HepG2 (cell line): ENCODE data around the gene SEMA3B. TPM values are rescaled to one million over a fixed set of nuclear protein-coding genes. Genes with fewer than 3 reads are reported as not detected.

Experiments
- CREB1 ChIP-seq, 2 experiments: fragments of 450-650 bp in 1 of 2; IDR thresholded peaks; 2 replicates each; pipeline ENCODE4 v1.6.1; 2016 to 2017; ENCODE audit warnings: control low read depth in 1 of 2, mild to moderate bottlenecking in 1 of 2, missing compliant biosample characterization in 1 of 2, missing genetic modification characterization in 1 of 2
- FLYWCH1 ChIP-seq: sonication (generic); formaldehyde crosslinking; IDR thresholded peaks from 2 replicates; pipeline ENCODE4 v1.8.1; 2023; ENCODE audit warnings: mild to moderate bottlenecking, missing genetic modification reagents
- MAZ ChIP-seq, 2 experiments: sonication (generic) in 1 of 2; formaldehyde crosslinking in 1 of 2; IDR thresholded peaks; 2 replicates each; pipeline versions ENCODE4 v1.5.0 to v1.6.1; 2012 to 2020; ENCODE audit warnings: low read depth in 2 of 2, mild to moderate bottlenecking in 2 of 2, borderline replicate concordance in 1 of 2, improper control_type of control experiment in 1 of 2, low read length in 1 of 2, missing genetic modification reagents in 1 of 2, moderate library complexity in 1 of 2
- NBN ChIP-seq: fragments of 450-650 bp; conservative IDR thresholded peaks from 2 replicates; pipeline ENCODE4 v1.6.1; 2017
- NFE2 ChIP-seq: sonication (generic); formaldehyde crosslinking; IDR thresholded peaks from 2 replicates; pipeline ENCODE4 v1.4.0; 2020; ENCODE audit warnings: missing genetic modification reagents
- PAX8 ChIP-seq: sonication (generic); formaldehyde crosslinking; IDR thresholded peaks from 2 replicates; pipeline ENCODE4 v1.8.0; 2022; ENCODE audit warnings: mild to moderate bottlenecking, missing genetic modification reagents, borderline replicate concordance
- TMF1 ChIP-seq: sonication (generic); formaldehyde crosslinking; IDR thresholded peaks from 2 replicates; pipeline ENCODE4 v1.8.1; 2022; ENCODE audit warnings: low read depth, missing genetic modification reagents
- ZFY ChIP-seq: sonication (generic); formaldehyde crosslinking; IDR thresholded peaks from 2 replicates; pipeline ENCODE4 v1.4.0; 2020; ENCODE audit warnings: missing genetic modification reagents
- ZNF446 ChIP-seq: sonication (generic); formaldehyde crosslinking; IDR thresholded peaks from 2 replicates; pipeline ENCODE4 v1.5.0; 2020; ENCODE audit warnings: mild to moderate bottlenecking, missing genetic modification reagents
- ZNF549 ChIP-seq: sonication (generic); formaldehyde crosslinking; IDR thresholded peaks from 2 replicates; pipeline ENCODE4 v1.5.0; 2020; ENCODE audit warnings: missing genetic modification reagents
- ZNF768 ChIP-seq: sonication (generic); formaldehyde crosslinking; IDR thresholded peaks from 2 replicates; pipeline ENCODE4 v1.4.0; 2020; ENCODE audit warnings: missing genetic modification reagents
- ZSCAN5A ChIP-seq: sonication (generic); formaldehyde crosslinking; IDR thresholded peaks from 2 replicates; pipeline ENCODE4 v1.8.0; 2022; ENCODE audit warnings: mild to moderate bottlenecking, missing genetic modification reagents, borderline replicate concordance
- polyA plus RNA-seq, 8 experiments: library from polyadenylated mRNA; depleted of rRNA in 3 of 8; stranded (reverse) in 7 of 8; unstranded in 1 of 8; fragments of >200 nt; fragmentation: Illumina TruSeq in 4 of 8; extraction: Trizol in 4 of 8; gene quantifications; 2 replicates each; pipeline versions ENCODE4 v1.2.1 to v1.2.3, GENCODE V29; 2011 to 2016; ENCODE audit warnings: low read depth in 4 of 8, missing spikeins in 1 of 8, mixed read lengths in 1 of 8; ENCODE audit not compliant: insufficient read depth in 1 of 8
- total RNA-seq, 5 experiments: library from RNA; depleted of rRNA; stranded (reverse); fragments of >200 nt; fragmentation: Illumina TruSeq; extraction: Trizol; gene quantifications; 2 replicates each; pipeline ENCODE4 v1.2.3, GENCODE V29; 2016; ENCODE audit warnings: low read depth in 1 of 5
- TF ChIP-seq, protein P1 (sequence below), 2 experiments: sonication (generic) in 1 of 2; formaldehyde crosslinking in 1 of 2; IDR thresholded peaks; 2 replicates each; pipeline versions ENCODE4 v1.4.0 to v1.6.1; 2018 to 2020; ENCODE audit warnings: missing genetic modification reagents in 2 of 2, borderline replicate concordance in 1 of 2, low read depth in 1 of 2, mild to moderate bottlenecking in 1 of 2, missing biosample characterization in 1 of 2
- TF ChIP-seq, protein P2 (sequence below): sonication (generic); formaldehyde crosslinking; IDR thresholded peaks from 2 replicates; pipeline ENCODE4 v1.8.0; 2022; ENCODE audit warnings: missing genetic modification reagents, mild to moderate bottlenecking, borderline replicate concordance
- TF ChIP-seq, protein P3 (sequence below): sonication (generic); formaldehyde crosslinking; IDR thresholded peaks from 2 replicates; pipeline ENCODE4 v1.8.1; 2023; ENCODE audit warnings: missing genetic modification reagents, inconsistent platforms, borderline replicate concordance
- TF ChIP-seq, protein P4 (sequence below): sonication (generic); formaldehyde crosslinking; IDR thresholded peaks from 2 replicates; pipeline ENCODE4 v1.4.0; 2020; ENCODE audit warnings: missing genetic modification reagents, mild to moderate bottlenecking, borderline replicate concordance
- TF ChIP-seq, protein P5 (sequence below): sonication (generic); formaldehyde crosslinking; IDR thresholded peaks from 2 replicates; pipeline ENCODE4 v1.8.1; 2023; ENCODE audit warnings: mild to moderate bottlenecking, inconsistent platforms, moderate library complexity, missing genetic modification reagents, borderline replicate concordance

The SEMA3B gene
- total and polyA plus RNA-seq, 2 of the 13 experiments (the other 11 are each of a cell fraction or from before 2014, with no cell fraction given) = 93.2 to 158 TPM

GRCh38 chr3:50235716-50236483, 33.0 kb upstream of the SEMA3B start, which contains the start of gene GNAI2 (continued):
- TF ChIP-seq, protein P1, sequence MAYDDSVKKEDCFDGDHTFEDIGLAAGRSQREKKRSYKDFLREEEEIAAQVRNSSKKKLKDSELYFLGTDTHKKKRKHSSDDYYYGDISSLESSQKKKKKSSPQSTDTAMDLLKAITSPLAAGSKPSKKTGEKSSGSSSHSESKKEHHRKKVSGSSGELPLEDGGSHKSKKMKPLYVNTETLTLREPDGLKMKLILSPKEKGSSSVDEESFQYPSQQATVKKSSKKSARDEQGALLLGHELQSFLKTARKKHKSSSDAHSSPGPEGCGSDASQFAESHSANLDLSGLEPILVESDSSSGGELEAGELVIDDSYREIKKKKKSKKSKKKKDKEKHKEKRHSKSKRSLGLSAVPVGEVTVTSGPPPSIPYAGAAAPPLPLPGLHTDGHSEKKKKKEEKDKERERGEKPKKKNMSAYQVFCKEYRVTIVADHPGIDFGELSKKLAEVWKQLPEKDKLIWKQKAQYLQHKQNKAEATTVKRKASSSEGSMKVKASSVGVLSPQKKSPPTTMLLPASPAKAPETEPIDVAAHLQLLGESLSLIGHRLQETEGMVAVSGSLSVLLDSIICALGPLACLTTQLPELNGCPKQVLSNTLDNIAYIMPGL (CRISPR knock-in tag; IDR thresholded peaks at IDR 0.05; ENCODE audit: borderline replicate concordance in 1 of 2, low read depth in 1 of 2) = no peak
- TF ChIP-seq, protein P2, sequence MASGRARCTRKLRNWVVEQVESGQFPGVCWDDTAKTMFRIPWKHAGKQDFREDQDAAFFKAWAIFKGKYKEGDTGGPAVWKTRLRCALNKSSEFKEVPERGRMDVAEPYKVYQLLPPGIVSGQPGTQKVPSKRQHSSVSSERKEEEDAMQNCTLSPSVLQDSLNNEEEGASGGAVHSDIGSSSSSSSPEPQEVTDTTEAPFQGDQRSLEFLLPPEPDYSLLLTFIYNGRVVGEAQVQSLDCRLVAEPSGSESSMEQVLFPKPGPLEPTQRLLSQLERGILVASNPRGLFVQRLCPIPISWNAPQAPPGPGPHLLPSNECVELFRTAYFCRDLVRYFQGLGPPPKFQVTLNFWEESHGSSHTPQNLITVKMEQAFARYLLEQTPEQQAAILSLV (CRISPR knock-in tag) = 0 out of 2 replicates have a peak, but pooled peaks have one; percentile 15
- TF ChIP-seq, protein P3, sequence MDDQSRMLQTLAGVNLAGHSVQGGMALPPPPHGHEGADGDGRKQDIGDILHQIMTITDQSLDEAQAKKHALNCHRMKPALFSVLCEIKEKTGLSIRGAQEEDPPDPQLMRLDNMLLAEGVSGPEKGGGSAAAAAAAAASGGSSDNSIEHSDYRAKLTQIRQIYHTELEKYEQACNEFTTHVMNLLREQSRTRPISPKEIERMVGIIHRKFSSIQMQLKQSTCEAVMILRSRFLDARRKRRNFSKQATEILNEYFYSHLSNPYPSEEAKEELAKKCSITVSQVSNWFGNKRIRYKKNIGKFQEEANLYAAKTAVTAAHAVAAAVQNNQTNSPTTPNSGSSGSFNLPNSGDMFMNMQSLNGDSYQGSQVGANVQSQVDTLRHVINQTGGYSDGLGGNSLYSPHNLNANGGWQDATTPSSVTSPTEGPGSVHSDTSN (CRISPR knock-in tag) = no peak
- TF ChIP-seq FLYWCH1 (CRISPR knock-in tag) = no peak
- TF ChIP-seq, protein P4, sequence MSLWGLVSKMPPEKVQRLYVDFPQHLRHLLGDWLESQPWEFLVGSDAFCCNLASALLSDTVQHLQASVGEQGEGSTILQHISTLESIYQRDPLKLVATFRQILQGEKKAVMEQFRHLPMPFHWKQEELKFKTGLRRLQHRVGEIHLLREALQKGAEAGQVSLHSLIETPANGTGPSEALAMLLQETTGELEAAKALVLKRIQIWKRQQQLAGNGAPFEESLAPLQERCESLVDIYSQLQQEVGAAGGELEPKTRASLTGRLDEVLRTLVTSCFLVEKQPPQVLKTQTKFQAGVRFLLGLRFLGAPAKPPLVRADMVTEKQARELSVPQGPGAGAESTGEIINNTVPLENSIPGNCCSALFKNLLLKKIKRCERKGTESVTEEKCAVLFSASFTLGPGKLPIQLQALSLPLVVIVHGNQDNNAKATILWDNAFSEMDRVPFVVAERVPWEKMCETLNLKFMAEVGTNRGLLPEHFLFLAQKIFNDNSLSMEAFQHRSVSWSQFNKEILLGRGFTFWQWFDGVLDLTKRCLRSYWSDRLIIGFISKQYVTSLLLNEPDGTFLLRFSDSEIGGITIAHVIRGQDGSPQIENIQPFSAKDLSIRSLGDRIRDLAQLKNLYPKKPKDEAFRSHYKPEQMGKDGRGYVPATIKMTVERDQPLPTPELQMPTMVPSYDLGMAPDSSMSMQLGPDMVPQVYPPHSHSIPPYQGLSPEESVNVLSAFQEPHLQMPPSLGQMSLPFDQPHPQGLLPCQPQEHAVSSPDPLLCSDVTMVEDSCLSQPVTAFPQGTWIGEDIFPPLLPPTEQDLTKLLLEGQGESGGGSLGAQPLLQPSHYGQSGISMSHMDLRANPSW (CRISPR knock-in tag) = no peak
- TF ChIP-seq ZNF446 = peak; percentile 57; the same call in 1 of the 2 replicates
- no peak for TF ChIP-seq ZSCAN5A (CRISPR knock-in tag)
- TF ChIP-seq NBN = no peak
- 0 out of 2 replicates have a peak, but pooled peaks have one; percentile 28 for TF ChIP-seq ZNF768 (CRISPR knock-in tag)
- TF ChIP-seq ZFY (CRISPR knock-in tag) = peak; percentile 84
- TF ChIP-seq PAX8 (CRISPR knock-in tag) = no peak
- 0 out of 2 replicates have a peak, but pooled peaks have one; percentile 58 for TF ChIP-seq TMF1
- no peak for TF ChIP-seq CREB1 (IDR thresholded peaks at IDR 0.05)
- no peak for TF ChIP-seq CREB1 (CRISPR knock-in tag; IDR thresholded peaks at IDR 0.05)
- no peak for TF ChIP-seq NFE2 (CRISPR knock-in tag)
- 0 out of 2 replicates have a peak, but pooled peaks have one; percentile 9 for TF ChIP-seq MAZ (IDR thresholded peaks at IDR 0.05; ENCODE audit: borderline replicate concordance, low read depth, low read length)
- peak; percentile 60 for TF ChIP-seq MAZ (CRISPR knock-in tag; IDR thresholded peaks at IDR 0.05; ENCODE audit: low read depth)
- TF ChIP-seq, protein P5, sequence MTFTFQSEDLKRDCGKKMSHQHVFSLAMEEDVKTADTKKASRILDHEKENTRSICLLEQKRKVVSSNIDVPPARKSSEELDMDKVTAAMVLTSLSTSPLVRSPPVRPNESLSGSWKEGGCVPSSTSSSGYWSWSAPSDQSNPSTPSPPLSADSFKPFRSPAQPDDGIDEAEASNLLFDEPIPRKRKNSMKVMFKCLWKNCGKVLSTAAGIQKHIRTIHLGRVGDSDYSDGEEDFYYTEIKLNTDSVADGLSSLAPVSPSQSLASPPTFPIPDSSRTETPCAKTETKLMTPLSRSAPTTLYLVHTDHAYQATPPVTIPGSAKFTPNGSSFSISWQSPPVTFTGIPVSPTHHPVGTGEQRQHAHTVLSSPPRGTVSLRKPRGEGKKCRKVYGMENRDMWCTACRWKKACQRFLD (CRISPR knock-in tag) = no peak
- TF ChIP-seq ZNF549 (CRISPR knock-in tag) = no peak
